AG04449 (cell line): Measurements from ENCODE around the gene L1CAM.

ENCODE experiments used
- CTCF ChIA-PET: fragments of 350-600 bp; formaldehyde crosslinking; extraction: SDS; loops from one replicate; lab custom pipeline; 2021; ENCODE audit warnings: antibody characterized with exemption; lab: Yijun Ruan, JAX
- POLR2A ChIA-PET: fragments of 400-600, 350-600 bp; formaldehyde crosslinking; extraction: SDS; loops from one replicate; lab custom pipeline; 2020; ENCODE audit warnings: antibody characterized with exemption, inconsistent platforms; lab: Yijun Ruan, JAX
- DNase-seq: peaks from one replicate; pipeline ENCODE4 v3.0.0-alpha.2; 2010; ENCODE audit warnings: low read depth, low spot score
- H3K4me3 ChIP-seq: 2 replicates; pipeline ENCODE4 v1.5.1; 2011; ENCODE audit warnings: low read depth, mild to moderate bottlenecking, control low read depth, low read length
- TF ChIP-seq, protein P1 (sequence below): IDR thresholded peaks from one replicate; pipeline ENCODE4 v1.5.1; 2011; ENCODE audit warnings: mild to moderate bottlenecking, moderate library complexity, low read length, control low read depth, inconsistent platforms; ENCODE audit not compliant: insufficient read depth; ENCODE audit errors: missing control alignments

Gene L1CAM

DNA sequence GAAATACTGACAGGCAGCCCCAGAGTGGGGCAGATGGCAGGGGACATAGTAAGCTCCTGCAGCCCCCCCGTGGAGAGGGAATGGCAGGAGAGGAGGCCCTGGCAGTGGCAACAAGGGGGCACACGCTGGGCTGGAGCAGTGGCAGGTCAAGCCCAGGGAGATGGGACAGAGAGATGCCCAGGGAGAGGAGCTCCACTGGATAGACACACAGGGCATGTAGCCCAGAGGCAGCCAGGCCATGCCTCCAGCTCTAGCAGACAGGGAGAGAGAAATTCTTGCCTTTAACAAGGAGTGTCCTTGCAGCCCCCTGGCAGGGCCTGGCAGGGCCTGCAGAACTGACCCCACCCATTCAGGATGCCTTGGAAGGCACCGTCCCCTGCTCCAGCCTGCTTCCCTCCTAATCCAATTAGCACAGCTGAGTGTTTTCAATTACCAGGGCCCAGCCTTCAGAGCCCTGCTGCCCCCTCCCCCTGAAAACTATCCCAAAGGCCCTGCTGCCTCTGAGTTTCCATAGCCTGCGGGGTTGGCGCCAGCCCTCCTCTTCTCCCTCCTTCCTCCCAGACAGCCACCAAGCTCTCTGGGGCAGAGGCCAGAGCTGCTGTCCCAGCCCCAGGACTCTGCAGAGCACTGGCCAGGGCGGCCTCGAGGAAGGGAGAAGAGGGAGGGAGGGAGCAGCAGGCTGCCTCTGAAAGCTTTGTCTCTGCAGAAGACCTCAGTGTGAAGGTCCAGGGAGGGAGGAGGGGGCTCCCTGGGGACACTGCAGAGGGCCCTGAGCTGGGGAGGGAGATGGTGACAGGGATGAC, 12.5 kb downstream of the L1CAM start:
- ChIA-PET CTCF (no interaction called here), POLR2A (no interaction called here)
- no peak overlapping the region for H3K4me3 ChIP-seq
- TF ChIP-seq, protein P1, sequence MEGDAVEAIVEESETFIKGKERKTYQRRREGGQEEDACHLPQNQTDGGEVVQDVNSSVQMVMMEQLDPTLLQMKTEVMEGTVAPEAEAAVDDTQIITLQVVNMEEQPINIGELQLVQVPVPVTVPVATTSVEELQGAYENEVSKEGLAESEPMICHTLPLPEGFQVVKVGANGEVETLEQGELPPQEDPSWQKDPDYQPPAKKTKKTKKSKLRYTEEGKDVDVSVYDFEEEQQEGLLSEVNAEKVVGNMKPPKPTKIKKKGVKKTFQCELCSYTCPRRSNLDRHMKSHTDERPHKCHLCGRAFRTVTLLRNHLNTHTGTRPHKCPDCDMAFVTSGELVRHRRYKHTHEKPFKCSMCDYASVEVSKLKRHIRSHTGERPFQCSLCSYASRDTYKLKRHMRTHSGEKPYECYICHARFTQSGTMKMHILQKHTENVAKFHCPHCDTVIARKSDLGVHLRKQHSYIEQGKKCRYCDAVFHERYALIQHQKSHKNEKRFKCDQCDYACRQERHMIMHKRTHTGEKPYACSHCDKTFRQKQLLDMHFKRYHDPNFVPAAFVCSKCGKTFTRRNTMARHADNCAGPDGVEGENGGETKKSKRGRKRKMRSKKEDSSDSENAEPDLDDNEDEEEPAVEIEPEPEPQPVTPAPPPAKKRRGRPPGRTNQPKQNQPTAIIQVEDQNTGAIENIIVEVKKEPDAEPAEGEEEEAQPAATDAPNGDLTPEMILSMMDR = no peak
- DNase-seq = no peak

DNA sequence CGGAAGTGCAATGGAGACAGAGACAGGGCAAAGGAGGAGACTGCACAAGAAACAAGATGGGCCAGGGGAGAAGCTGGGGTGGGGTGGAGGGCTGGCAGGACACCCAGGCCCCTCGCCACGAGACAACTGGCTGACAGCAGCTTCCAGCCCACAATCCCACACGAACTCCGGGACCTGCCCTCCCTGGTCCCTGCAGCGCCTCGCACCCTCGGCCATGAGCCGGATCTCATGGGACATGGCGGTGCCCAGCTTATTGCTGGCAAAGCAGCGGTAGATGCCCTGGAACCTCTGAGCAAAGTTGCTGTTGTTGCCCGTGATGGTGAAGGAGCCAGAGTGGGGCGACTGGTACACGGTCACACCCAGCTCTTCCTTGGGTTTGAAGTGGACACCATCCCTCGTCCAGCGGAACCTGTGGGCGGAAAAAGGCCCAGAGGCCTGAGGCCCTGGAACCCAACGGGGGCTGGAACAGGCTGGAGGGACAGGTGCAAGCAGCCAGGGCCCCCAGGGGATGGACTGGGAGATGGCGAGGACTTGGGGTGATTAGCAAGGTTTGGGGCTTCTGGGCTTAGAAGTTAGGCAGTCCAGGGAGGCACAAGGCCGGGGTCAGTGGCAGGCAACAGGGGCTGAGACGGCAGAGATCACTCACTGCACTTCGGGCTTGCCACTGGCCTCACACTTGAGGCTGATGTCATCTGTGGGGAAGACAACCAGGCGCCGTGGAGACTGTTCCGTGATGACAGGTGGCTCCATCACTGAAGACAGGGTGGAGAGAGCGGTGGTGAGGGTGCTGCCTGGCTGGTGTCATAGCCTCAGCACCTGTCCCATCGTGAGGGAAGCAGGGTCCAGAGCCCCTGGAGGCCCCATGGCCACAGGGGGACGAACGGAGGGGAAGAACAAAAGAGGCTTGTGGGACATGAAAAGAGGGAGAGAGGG, 13.8 kb downstream of the L1CAM start:
- no peak overlapping the region for H3K4me3 ChIP-seq
- no peak for DNase-seq
- ChIA-PET CTCF (no interaction called here), POLR2A (no interaction called here)
- TF ChIP-seq, protein P1 = no peak

DNA sequence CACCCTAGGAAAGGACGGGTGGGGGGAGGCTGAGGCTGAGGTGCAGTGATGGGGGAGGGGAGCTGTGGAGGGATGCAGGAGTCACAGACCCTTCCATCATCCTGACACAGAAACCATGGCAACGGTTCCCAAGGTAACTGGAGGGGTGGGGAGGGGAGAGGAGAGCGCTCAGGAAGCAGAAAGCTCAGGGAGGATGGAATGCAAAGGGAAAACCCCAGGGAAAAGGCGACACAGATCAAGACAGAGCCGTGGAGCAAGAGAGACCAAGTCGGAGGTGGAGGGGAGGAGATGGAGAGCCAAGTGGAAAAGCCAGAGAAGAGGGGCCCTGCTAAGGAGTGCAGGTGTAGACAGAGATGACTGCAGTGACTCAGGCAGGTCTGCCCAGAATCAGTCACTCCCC, 14.5 kb downstream of the L1CAM start:
- POLR2A ChIA-PET = no interaction called here
- CTCF ChIA-PET = no interaction called here
- no peak overlapping the region for H3K4me3 ChIP-seq
- DNase-seq = no peak
- TF ChIP-seq, protein P1 = no peak

DNA sequence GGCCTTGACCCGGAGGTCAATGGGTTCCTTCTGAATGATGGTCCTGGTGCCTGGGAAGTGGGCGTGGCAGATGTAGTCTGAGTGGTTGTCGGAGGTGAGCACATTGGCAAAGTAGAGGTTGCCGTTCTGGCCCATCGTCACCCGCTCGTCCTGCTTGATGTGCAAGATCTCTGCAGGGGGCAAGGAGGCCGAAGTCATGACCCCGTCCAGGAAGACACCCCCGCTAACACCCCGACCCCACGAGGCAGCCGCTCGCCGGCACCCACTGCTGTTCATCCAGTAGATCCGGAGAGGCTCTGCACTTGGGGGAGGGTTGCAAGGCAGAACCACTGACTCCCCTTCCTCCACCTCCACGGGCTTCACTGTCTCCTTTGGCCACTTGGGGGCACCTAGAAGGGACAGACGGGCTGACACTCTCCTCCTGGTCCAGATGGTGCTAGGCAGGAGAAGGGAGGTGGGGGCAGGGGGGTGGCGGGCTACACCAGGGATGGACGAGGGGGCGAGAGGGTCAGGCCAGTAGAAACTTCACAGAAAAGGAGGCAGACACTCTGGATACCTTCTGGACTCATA, 15.1 kb downstream of the L1CAM start:
- ChIA-PET POLR2A (no interaction called here), CTCF (no interaction called here)
- DNase-seq = no peak
- TF ChIP-seq, protein P1 = no peak
- H3K4me3 ChIP-seq = no peak overlapping the region

DNA sequence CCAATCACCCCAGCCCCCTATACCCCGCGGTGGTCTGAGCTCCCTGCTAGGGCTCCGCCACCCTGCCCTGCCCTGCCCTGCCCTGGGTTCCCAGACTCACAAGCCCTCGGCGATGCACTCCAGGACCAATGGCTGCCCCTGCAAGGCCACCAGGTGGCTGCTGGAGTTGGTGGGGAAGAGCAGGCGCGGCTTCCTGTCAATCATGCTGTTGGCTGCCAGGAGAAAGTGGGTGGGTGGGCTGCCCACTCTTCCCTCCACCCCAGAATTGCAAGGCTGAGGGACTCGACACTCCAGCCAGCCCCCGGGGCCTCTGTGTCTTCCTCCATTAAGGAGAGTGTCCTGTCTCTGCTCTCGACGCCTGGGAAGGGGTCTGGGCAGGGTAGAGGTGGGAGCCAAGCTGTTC, 15.7 kb downstream of the L1CAM start:
- TF ChIP-seq, protein P1 = no peak

More for the DNA sequence above, 15.7 kb downstream of the L1CAM start:
- no peak overlapping the region for H3K4me3 ChIP-seq
- POLR2A ChIA-PET = no interaction called here
- CTCF ChIA-PET = no interaction called here
- no peak for DNase-seq
